Peyer's patch (tissue), 4 donors: ENCODE data around the gene BCO1.

Source experiments
- POLR2A ChIP-seq, 2 donors: fragments of 450-650 bp; IDR thresholded peaks; one replicate each; pipeline ENCODE4 v1.5.1; 2017; ENCODE audit warnings: antibody characterized with exemption in 2 of 2, mild to moderate bottlenecking in 2 of 2, moderate library complexity in 2 of 2
- TF ChIP-seq, protein P1 (sequence below), 6 experiments: fragments of 450-650 bp in 4 of 6; fragments of 200-600 bp in 2 of 6; sonication (generic) in 1 of 6; IDR thresholded peaks; one replicate each; pipeline ENCODE4 v1.5.1; 2017 to 2019; ENCODE audit warnings: antibody characterized with exemption in 6 of 6, mild to moderate bottlenecking in 3 of 6, moderate library complexity in 1 of 6

DNA sequence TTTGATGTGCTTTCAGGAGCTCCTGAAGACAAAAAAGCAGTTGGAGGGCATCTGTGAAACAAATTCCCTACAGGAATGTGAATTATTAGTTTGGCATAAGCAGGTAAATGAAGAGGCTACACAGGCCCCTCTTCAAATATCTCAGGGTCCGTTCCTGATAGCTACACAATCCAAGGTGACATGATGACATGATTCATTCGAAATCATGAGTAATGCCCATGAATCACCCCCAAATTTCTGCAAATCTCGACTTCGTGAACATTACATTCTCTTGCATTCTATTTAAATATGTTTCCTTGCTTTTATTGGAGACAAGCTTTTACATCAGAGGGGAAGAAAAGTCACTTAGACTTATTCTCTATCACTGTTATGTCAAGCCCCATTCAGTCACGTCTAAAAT is 98.6 kb downstream of the BCO1 start:
- no peak for TF ChIP-seq POLR2A (IDR thresholded peaks at IDR 0.05)
- TF ChIP-seq, protein P1, sequence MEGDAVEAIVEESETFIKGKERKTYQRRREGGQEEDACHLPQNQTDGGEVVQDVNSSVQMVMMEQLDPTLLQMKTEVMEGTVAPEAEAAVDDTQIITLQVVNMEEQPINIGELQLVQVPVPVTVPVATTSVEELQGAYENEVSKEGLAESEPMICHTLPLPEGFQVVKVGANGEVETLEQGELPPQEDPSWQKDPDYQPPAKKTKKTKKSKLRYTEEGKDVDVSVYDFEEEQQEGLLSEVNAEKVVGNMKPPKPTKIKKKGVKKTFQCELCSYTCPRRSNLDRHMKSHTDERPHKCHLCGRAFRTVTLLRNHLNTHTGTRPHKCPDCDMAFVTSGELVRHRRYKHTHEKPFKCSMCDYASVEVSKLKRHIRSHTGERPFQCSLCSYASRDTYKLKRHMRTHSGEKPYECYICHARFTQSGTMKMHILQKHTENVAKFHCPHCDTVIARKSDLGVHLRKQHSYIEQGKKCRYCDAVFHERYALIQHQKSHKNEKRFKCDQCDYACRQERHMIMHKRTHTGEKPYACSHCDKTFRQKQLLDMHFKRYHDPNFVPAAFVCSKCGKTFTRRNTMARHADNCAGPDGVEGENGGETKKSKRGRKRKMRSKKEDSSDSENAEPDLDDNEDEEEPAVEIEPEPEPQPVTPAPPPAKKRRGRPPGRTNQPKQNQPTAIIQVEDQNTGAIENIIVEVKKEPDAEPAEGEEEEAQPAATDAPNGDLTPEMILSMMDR (IDR thresholded peaks at IDR 0.05), result no peak
